ENCODE data around the gene PRRT3. TPM values are rescaled to one million over a fixed set of nuclear protein-coding genes. Genes with fewer than 3 reads are reported as not detected.

PRRT3 gene
- total and polyA plus RNA-seq, 2 of the 4 experiments (the other 2 are of a cell fraction): 0.72 to 4.2 TPM

DNA sequence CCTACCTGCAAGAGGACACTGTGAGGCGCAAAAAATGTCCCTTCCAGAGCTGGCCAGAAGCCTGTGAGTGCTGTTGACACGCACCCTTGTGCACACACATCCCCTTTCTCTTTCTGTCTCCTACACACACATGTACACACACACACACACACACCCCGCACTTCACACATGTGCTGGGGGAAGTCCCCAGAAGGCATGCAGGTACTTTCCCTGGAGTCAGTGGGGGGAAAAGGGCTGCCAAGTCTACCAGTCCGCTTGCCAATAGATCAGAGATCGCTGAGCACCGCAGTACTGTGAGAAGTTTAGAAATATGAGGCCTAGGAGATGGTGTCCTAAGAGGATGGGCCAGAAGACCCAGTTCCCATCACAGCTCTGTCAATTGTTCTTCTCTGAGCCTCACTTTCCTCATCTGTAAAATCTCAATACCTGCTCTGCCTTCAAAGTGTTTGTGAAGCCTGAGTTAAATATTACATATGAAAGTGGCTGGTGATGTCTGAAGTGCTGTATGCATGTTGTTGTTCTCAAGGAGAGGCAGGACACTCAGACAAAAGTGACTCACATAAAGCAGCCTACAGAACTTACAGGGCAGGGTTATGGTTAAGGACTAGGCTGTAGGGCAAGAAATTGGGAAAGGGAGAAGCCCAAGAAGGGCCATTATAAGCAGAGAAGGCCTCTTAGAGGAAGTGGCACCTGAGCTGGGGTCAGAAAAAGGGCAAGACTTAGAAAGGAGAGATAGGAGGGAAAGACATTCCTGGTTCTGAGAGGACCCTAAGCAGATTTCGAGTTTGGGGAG lies 42.8 kb downstream of the PRRT3 start:
- Histone ChIP-seq H2AFZ (replicated peaks; ENCODE audit: low read length, poor library complexity) (no peak overlapping the region), H3K56ac (ENCODE audit: extremely low read depth, insufficient read depth, low read length) (no peak overlapping the region), H3K9me3 (ENCODE audit: control insufficient read depth, insufficient read depth, low read length) (no peaks in the 10 kb centered on the region), H3K36me3 (ENCODE audit: control insufficient read depth, insufficient read depth, low read length) (no peaks in the 10 kb centered on the region), H2AK9ac (replicated peaks; ENCODE audit: low read depth, low read length, poor library complexity) (no peak overlapping the region), H4K5ac (ENCODE audit: low read depth, low read length) (no peak overlapping the region), H3K9ac (ENCODE audit: low read depth, low read length) (no peak overlapping the region), H3K79me1 (ENCODE audit: low read depth in 1 of 2, low read length in 2 of 2) (no peaks in the 10 kb centered on the region), H4K91ac (ENCODE audit: insufficient read depth, low read depth, low read length) (no peak overlapping the region), H2BK20ac (ENCODE audit: low read depth, low read length) (no peak overlapping the region), H3K18ac (ENCODE audit: low read depth, low read length) (no peak overlapping the region), H3K4ac (ENCODE audit: low read depth, low read length) (no peak overlapping the region), H2BK15ac (ENCODE audit: low read depth, low read length) (no peak overlapping the region), H3K27me3 (ENCODE audit: control insufficient read depth, insufficient read depth, low read length) (no peaks in the 10 kb centered on the region), H2BK5ac (ENCODE audit: low read depth, low read length, poor library complexity, severe bottlenecking) (no peak overlapping the region), H3K23ac (ENCODE audit: low read depth, low read length) (no peak overlapping the region), H2BK120ac (ENCODE audit: low read depth, low read length) (no peak overlapping the region), H4K8ac (ENCODE audit: low read depth in 2 of 2, low read length in 2 of 2) (no peak overlapping the region), H3K14ac (replicated peaks; ENCODE audit: low read depth, low read length) (no peak overlapping the region), H3K4me2 (ENCODE audit: low read depth, low read length) (no peak overlapping the region), H2AK5ac (ENCODE audit: low read depth, low read length) (0 out of 2 replicates have a peak overlapping the region, but pooled peaks have one; percentile 21), H3K4me1 (ENCODE audit: control insufficient read depth, insufficient read depth, low read length) (peaks cover 8% of the 10 kb centered on the region), H3K27ac (ENCODE audit: insufficient read depth, low read length) (no peak overlapping the region), H3K4me3 (ENCODE audit: insufficient read depth, low read depth, low read length) (no peak overlapping the region), H3K9me1 (ENCODE audit: insufficient read depth, low read length) (peaks cover 6% of the 10 kb centered on the region; the same call in 1 of the 2 replicates), H4K20me1 (ENCODE audit: insufficient read depth, low read length) (no peaks in the 10 kb centered on the region)
- dilution Hi-C loops (cut with HindIII; ENCODE audit: low sequenced_read_pairs, unreplicated experiment) (no loop called here), intact Hi-C loops (cut with micrococcal nuclease) (no loop called here), in situ Hi-C loops (cut with MboI; ENCODE audit: low sequenced_read_pairs) (no loop called here)
- CTCF ChIA-PET: no interaction called here
- no TSS peak for BruUV-seq (replicated peaks)
- 86% methylated on average over 1 of the region's 7 CpGs; no CpG with 5 or more reads in 1 of the 2 experiments for WGBS, 2 experiments (ENCODE audit: extremely low coverage in 2 of 2, insufficient read length in 1 of 2)
- DNase-seq: no peak
- TF ChIP-seq MXI1 (IDR thresholded peaks at IDR 0.05; ENCODE audit: borderline replicate concordance, low read depth, low read length): no peak
- no peak for TF ChIP-seq POLR2A (IDR thresholded peaks at IDR 0.05; ENCODE audit: low read depth, low read length)
- no peak for TF ChIP-seq CEBPB (IDR thresholded peaks at IDR 0.05; ENCODE audit: low read depth, low read length)
- no peak for TF ChIP-seq ELK1 (IDR thresholded peaks at IDR 0.05; ENCODE audit: borderline replicate concordance, low read depth, low read length)
- POLR2A ChIA-PET (ENCODE audit: unreplicated experiment): no interaction called here
- ATAC-seq (ENCODE audit: low read depth): no peak
